ENCODE measurements around the gene MPEG1.

The MPEG1 gene

GRCh38 chr11:59189986-59190385 lies 22.7 kb downstream of the MPEG1 start:
- DNase-seq (ENCODE audit: low read depth in 1 of 2, low spot score in 1 of 2), result no peak

DNA sequence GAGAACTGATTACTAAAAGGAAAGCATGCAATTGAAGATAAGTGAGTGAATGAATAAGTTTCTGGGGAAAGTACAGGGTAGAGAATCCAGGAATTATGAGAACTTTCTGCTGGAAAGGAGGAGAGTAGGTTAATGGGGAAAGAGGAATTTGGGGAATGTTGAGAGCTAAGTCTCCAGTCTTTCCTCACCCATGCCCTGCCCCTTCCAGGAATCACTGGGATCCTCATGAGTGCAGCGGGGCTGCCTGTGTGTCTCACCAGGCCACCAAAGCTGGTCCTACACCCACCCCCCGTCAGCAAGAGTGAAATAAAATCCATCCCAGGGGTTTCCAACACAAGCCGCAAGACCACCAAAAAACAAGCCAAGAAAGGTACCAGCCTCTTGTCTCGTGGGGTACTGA lies 23.8 kb downstream of the MPEG1 start:
- no peak for DNase-seq (ENCODE audit: low read depth in 1 of 2, low spot score in 1 of 2)

- DNase-seq (ENCODE audit: low read depth in 1 of 2, low spot score in 1 of 2), result no peak
Measured at GRCh38 chr11:59187587-59187986, 25.1 kb downstream of the MPEG1 start.

DNA sequence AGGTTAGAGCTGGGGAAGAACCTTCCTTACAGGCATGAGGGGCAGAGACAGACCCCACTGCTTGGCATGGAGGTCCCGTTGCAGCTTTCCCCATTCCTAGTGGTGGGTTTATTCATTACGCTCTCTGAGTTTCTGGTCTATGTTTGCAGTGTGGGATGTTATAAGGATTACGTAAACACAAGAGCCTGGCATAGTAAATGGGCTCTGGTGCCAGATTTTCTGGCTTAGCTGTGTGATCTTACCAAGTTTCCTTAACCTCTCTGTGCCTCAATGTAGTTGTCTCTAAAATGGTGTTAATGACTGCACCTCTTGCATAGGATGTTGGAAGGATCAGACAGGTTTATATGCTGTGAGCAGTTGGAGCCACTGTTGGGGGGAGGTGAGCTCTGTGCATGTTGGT lies 25.7 kb downstream of the MPEG1 start:
- DNase-seq (ENCODE audit: low read depth in 1 of 2, low spot score in 1 of 2), result no peak

DNA sequence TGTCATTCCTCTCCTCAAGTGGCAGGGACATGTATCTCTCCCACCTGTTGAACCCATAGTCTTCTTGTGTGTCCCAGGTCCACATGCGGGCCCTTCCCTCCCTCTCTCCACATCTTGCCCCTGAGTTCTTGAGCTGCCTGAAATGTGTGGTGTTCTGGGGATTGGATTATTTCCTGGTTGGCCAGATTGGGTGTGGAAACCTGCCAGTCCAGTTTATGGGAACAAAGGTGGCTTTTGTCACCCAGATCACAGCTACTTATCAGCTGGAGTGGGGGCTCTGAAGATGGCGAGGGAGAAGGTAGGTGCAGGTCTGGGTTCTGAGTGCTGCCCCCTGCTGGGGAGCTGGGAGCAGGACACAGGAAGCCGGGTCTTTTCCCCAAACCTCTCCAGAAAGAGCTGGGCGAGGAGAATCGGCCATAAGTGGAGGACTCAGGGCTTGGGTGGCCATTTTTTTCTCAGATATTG lies 26.6 kb downstream of the MPEG1 start:
- DNase-seq (ENCODE audit: low read depth in 1 of 2, low spot score in 1 of 2), result peak in 1 of 2 donors; percentile 17

DNA sequence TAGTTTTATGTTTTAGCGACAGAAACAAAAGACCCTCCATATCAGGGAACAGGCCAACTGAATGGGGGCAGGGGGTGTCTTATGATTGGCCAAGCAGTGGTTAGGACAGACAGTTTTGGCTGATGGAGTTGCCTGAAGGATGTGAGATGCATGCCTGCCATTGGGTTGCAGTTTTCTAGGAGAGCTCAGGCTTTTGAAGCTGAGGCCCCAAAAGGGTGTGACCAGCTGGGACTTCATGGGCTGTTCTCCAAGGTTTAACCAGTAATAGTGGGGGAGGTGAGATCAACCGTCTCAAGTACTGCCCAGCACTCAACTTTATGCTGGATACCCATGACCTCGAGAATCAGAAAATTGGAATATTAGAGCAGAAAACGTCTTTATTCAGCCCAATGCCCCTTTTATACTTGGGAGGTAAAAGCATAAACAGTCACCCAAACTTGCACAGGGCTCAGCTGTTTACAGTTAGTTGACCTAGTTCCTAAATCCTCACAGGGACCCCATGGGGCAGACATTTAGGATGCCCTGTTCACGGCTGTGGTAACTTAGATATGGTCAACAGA lies 27.3 kb downstream of the MPEG1 start:
- DNase-seq (ENCODE audit: low read depth in 1 of 2, low spot score in 1 of 2), result no peak

DNA sequence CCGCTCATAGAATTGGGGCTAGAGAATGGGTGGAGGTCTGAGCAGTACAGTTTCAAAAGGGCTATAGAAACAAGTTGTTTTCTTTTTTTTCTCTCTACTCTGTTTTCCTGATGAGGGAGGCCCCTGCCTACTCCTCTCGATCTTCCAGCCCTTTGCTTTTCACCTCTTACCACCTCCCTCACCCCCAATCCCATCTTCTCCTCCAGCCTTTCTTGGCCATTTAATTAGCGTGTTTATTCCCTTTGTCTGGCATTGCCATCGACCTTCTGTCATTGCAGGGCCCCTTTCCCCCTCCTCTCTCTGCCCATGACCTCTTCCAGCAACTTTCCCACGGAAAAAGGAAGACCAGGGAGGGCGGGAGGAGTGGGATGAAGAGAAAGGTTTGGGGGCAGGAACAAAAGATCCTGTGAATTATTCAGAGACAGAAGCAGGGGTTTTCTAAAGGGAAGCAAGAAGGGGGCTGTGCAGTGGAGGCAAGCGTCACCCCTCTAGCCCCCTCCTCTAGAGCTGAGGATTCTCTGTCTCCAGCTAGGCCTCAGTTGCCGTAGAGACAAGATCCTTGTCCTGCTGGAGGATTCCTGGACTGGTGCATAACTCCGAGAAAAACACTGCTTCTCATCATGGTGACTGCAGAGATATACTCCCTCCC lies 27.9 kb downstream of the MPEG1 start:
- DNase-seq (ENCODE audit: low read depth in 1 of 2, low spot score in 1 of 2), result no peak

DNA sequence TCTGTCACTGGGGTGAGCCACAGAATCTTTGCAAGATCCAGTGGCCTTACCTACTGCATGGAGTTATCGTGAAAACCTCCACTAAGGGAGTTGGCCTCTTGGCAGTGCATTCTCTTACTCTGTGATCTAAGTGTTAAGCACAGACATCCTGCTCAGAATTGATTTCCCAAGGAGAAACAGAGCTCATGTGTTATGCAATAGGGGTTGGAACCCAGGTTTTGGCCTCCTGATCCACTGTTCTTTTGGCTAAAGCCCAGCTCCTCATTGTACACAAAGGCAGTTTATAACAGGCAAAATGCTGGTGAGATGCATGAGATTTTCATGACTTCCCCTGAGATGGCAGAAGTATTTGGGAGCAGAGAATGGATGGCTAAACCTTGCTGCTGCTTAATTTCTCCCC lies 29.0 kb downstream of the MPEG1 start:
- no peak for DNase-seq (ENCODE audit: low read depth in 1 of 2, low spot score in 1 of 2)

GRCh38 chr11:59182457-59183151 lies 30.1 kb downstream of the MPEG1 start:
- no peak for DNase-seq (ENCODE audit: low read depth in 1 of 2, low spot score in 1 of 2)

DNA sequence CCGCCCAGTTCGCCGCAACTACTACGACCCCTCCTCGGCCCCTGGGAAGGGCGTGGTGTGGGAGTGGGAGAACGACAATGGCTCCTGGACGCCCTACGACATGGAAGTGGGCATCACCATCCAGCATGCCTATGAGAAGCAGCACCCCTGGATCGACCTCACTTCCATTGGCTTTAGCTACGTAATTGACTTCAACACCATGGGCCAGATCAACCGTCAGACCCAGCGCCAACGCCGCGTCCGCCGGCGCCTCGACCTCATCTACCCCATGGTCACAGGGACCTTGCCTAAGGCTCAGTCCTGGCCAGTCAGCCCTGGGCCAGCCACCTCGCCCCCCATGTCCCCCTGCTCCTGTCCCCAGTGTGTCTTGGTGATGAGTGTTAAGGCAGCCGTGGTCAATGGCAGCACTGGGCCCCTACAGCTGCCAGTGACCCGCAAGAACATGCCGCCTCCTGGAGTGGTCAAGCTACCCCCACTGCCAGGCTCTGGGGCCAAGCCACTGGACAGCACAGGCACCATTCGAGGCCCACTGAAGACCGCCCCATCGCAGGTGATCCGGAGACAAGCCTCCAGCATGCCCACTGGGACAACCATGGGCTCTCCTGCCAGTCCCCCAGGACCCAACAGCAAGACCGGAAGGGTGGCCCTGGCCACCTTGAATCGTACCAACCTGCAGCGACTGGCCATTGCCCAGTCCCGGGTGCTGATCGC lies 30.8 kb downstream of the MPEG1 start:
- DNase-seq (ENCODE audit: low read depth in 1 of 2, low spot score in 1 of 2), result no peak

GRCh38 chr11:59180907-59181306 lies 31.8 kb downstream of the MPEG1 start:
- no peak for DNase-seq (ENCODE audit: low read depth in 1 of 2, low spot score in 1 of 2)

GRCh38 chr11:59180168-59180776 lies 32.5 kb downstream of the MPEG1 start:
- DNase-seq (ENCODE audit: low read depth in 1 of 2, low spot score in 1 of 2), result no peak

DNA sequence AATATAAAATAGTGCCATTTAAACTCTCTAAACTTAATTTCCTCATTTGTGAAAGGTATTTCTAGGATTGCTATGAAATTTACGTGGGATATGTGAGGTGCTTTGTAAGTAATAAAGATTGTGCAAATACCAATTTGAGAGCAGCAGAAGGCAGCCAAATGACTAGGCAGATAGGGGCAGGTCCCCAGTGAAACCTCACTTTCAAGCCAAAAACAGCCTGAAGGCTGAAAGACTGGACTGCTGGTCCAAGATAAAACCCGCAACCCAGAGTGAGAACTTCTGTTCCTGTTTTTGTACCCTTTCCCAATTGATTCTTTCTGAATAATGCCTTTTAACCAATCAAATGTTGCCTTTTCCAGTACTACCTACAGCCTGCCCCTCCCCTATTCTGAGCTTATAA lies 33.6 kb downstream of the MPEG1 start:
- DNase-seq (ENCODE audit: low read depth in 1 of 2, low spot score in 1 of 2), result no peak

GRCh38 chr11:59178402-59178801 lies 34.3 kb downstream of the MPEG1 start:
- no peak for DNase-seq (ENCODE audit: low read depth in 1 of 2, low spot score in 1 of 2)

GRCh38 chr11:59176330-59176729 lies 36.4 kb downstream of the MPEG1 start:
- DNase-seq (ENCODE audit: low read depth in 1 of 2, low spot score in 1 of 2), result no peak

- no peak for DNase-seq (ENCODE audit: low read depth in 1 of 2, low spot score in 1 of 2)
Measured at GRCh38 chr11:59175091-59175501, 37.6 kb downstream of the MPEG1 start.

GRCh38 chr11:59174664-59175033 lies 38.1 kb downstream of the MPEG1 start:
- no peak for DNase-seq (ENCODE audit: low read depth in 1 of 2, low spot score in 1 of 2)

DNA sequence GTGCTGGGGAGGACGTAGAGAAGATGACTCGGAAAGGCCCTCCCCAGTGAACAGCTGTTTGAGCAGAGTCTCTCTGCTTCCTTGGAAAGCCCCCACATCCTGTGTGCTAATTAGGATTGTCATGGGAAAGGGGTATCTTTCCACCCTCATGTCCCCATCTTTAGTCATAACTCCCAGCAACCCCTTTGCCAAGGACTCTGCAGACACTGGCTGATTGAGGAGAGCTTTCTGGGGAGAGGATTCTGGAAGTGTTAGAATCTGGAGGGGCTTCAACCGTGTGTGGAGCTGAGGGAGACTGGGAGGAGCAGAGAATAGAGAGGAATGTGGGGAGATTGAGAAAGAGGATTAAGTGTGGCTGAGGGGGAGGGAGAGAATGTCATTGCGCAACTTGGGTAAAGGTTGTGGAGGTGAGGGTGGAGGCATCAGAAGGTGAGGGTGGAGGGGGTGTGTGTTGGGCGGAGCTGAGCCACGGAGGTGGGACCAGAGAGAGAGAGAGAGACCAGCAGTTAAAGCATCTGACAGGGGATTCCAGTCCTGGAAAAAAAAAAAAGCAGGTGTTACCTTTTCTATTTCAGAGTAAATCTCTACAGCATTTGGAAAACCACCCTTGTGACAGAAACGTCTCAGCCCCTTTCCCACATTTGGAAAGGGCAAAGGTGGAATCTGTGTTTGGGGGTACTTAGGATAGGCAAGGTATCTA lies 38.6 kb downstream of the MPEG1 start:
- no peak for DNase-seq (ENCODE audit: low read depth in 1 of 2, low spot score in 1 of 2)

DNA sequence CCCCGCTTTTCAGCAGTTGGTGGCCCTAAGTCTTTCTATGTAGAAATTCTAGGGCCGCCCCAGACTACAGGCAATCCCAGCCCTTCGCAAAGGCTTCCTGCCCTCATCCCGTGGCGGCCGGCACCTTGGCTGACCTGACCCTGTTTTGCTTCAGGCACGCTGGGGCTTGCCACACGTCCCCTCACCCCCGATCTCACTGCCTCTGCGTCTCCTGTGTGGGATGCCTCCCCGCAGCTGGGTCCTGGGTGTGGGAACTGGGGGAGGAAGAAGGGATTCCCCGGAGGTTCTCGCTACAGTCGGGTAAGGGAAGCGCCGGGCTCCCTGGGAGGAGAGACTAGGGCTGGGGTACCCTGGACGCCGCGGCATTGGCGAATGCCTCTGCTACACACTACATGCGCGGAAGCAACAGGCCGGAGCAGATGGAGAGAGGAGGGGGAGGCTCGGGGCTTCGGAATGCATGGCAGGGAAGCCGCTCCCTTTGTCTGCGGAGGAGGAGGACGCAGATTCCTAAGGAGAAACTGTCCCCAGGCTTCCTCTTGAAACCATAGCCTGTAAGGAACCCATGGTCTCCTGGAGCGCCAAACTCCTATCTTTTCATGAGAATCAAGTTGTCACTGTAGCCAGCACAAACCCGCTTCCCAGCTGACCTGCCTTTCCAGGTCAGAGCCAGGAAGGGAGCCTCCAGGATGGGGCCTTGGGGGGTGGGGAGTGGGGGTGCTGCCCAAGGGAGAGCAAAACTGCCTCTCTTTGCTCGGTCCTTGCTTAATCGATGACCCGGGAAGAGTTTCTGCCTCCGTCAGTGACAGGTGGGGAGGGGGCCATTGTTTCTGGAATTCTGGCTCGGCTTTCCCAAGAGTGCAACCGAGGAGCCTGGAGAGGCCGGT lies 39.4 kb downstream of the MPEG1 start:
- DNase-seq (ENCODE audit: low read depth in 1 of 2, low spot score in 1 of 2), result no peak

Measured in activated CD4-positive, alpha-beta T cell treated with anti-CD3 and anti-CD28 coated beads, Interleukin-2, amount 50 U/mL, for 24 hours (primary cell).